Myocyte (in vitro differentiated cells): ENCODE data around the gene USPL1. TPM values are rescaled to one million over a fixed set of nuclear protein-coding genes. Genes with fewer than 3 reads are reported as not detected.

Source experiments
- DNase-seq: peaks from one replicate; pipeline ENCODE4 v3.0.0-alpha.2; 2012; ENCODE audit warnings: low read depth
- total RNA-seq: library from RNA; depleted of rRNA; stranded (reverse); fragments of >200 nt; gene quantifications from 2 replicates; pipeline ENCODE4 v1.2.3, GENCODE V29; 2014

Gene USPL1
- total RNA-seq, 1 donor from 2014 or later: 18.2 TPM

GRCh38 chr13:30656178-30656577 is 38.5 kb downstream of the USPL1 start:
- DNase-seq: no peak

GRCh38 chr13:30659980-30660379 is 42.3 kb downstream of the USPL1 start:
- DNase-seq: no peak

GRCh38 chr13:30660796-30661195 is 43.1 kb downstream of the USPL1 start:
- no peak for DNase-seq

- no peak for DNase-seq
These were observed 47.1 kb downstream of the USPL1 start for GRCh38 chr13:30664689-30665275.

DNA sequence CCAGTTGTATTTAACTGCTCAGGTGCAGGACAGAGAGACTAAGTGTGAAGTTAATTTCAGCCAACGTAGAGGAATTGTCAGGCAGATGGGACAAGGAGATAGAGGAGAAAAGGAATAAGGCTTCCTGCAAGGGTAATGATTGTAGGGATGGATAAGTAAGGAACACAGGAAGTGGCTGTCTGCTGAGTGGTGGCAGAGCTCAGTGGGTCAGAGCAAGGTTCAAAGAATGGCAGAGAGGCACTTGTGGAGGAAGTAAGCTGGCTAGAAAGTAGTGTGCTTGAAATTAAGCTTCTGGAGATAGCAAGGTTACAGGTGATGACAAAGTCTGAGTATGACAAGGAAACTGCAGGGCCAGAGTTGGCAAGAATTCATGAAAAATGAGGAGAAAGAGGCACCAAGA is 47.9 kb downstream of the USPL1 start:
- DNase-seq: no peak

DNA sequence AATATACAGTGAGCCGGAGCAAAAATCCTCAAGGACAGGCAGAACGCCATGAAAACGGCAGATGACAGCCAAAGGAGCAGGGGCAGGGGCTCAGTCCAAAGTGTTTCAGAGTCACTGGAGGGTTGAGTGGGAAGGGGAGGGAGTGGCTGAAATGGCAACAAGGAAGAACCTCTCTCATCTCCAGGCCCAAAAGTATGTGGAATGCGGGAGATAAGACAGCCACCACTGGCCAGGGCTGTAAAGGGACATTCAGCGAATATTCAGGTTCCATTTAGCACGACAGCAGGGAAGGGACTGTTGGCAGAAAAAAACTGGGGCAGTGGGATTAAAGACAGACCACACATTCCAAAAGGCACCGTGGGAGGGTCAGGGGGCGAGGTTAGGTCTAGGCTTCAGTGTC is 48.4 kb downstream of the USPL1 start:
- DNase-seq: no peak

DNA sequence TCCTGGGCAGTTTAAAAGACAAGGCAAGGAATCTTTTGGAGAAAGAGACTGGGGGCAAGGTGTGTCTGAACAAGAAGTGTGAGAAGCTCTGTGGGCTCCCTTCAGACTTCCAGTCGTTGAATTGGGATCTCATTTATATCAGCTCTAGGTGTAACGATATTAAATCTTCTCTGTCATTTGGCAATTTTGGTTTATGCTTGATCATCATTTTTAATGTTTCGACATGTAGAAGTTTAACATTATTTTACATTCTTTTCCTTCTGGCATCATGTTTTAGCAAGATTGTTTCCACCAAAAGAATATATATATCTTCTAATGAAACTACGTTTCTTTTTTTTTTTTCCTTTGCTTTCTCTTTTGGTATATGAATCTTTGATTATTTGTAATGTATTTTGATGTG is 49.3 kb downstream of the USPL1 start:
- DNase-seq: no peak

DNA sequence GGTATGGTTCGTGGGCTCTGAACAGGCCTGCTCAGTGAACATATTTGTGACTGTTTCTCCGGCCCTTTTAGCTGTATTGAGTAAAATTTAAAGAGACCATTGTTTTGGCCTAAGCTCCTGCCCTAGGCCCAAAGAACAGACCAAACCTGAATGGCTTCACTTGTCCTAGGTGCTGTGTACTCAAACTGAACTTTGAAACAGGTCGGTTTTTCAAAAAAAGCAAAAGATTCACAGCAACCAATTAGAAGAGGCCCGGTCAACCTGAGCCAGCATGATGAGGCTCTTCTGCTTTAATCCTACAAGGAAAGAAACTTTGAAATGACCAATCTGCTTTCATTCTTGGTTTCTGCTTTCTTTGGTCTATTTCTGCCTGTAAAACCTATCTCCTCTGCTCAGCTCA is 50.6 kb downstream of the USPL1 start:
- no peak for DNase-seq

DNA sequence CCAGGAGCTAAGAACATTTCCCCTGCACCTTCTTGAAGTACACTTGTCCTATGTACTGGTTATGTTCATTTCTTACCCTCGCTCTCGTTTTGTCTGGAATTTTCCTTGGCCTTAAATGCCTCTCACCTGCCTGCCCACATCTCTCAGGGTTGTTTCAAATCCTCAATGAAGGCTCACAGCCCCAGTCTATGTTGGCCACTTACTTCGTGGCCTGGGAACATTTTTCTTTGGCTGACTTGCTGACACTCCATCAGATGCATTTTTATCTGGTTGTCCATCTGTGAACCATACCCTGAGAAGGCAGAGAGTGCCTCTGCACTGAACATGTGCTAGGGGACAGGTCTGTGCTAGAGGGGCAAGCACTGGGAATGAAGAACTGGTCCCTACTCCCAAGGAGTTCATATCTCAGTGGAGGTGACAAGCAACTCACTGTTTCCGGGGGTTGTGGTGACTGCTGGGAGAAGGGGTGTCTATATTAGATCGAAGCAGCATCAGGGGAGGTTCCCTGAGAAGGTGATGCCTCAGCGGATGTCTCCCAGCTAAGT is 53.6 kb downstream of the USPL1 start:
- DNase-seq: no peak

GRCh38 chr13:30673669-30674521 is 56.2 kb downstream of the USPL1 start:
- DNase-seq: peak; percentile 89

GRCh38 chr13:30675717-30676116 is 58.0 kb downstream of the USPL1 start:
- DNase-seq: no peak

DNA sequence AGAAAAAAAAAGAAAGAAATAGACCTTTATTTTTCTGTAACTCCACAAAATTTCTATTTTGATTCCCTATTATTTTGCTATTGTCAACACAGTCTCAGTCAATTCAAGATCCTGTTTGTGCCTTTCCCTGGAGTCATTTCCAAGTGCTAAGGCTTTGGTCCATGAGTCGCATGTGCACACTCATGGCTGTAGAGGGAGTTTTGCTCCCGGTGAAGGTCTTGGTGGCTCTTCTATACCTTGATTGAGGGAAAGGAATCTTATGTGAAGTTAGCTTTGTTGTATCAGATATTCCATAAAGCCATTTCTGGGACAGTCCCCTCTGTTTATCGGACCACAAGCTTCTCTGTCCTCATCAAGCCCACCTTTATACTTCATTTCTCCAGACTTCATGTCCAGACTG is 59.0 kb downstream of the USPL1 start:
- peak; percentile 30 for DNase-seq

DNA sequence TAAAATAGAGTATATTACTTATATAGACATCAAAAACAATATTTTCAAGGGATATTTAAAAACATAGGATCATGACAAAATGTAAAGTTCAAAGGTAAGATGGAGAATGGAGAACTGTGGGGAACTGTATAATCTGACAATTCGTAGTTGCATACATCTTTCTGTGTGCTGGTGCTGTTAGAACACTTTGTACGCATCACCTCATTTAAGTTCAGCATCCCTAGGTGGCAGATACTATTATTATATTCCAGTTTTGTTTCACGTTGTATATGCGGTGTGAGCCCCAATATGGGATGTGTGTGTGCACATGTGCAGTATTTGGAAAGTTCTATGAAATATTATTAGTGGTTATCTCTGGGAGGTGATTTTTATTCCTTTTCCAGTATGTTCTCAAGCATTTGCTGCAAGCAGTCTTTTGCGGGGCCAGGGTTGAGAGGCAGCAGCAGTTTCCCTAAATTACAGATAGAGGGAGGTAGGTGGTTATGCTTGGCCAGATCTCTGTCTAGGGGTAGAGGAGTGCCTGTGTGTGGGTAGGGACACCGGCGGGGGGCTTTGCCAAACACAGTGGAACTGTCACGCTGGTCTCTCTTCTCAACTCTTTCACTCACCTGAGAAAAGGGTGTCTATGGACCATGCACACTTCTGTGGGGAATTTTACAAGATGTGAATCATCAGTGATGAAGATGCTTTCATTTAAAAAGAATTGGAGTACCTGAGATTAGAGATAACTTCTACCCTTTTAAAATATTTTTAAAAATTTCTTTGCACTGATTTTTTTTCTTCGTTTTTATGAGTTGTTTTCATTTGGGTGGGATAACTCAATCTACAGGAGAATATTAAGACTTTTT is 62.0 kb downstream of the USPL1 start:
- DNase-seq: peak; percentile 48

DNA sequence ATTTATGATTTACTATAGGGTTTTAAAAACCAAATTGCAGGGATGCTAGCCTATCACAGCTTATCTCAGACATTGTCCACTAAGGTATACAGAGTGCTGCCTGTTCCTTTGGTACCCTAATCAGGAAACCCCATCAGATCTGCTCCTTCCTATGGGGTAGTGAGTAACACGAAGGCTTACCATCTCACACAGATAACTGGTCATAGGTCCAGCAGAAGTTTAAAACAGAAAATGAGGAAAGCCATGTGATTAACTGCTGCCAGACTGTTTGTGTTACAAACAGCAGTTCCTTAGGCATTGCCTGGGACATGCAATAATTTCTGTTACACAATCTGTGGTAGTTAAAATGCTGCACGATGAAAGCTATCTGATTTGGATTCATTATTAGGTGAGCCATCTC is 64.1 kb downstream of the USPL1 start:
- DNase-seq: no peak

DNA sequence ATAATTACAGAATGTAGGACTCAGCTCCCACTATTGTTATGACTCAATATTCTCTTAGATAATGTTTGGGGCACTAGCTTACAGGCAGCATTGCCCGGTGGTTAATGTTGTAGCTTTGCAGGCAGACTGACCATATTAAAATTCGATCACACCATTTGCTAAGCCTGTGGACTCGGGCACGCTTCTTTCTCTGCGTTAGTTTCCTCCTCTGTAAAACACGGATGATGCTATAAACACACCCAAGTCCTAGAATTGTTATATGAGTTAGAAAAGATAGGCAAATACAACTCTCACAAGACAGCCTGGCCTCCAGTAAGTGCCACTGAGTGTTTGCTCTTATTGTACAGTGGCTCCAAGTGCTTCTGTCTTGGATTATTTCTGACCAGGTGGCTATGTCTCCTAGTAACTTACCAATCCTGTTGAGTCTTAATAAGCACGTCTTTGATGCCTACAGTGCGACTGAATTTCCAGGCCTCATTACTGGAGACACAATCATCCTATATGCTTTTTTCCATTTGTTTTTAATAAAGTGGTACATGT is 67.7 kb downstream of the USPL1 start:
- no peak for DNase-seq

DNA sequence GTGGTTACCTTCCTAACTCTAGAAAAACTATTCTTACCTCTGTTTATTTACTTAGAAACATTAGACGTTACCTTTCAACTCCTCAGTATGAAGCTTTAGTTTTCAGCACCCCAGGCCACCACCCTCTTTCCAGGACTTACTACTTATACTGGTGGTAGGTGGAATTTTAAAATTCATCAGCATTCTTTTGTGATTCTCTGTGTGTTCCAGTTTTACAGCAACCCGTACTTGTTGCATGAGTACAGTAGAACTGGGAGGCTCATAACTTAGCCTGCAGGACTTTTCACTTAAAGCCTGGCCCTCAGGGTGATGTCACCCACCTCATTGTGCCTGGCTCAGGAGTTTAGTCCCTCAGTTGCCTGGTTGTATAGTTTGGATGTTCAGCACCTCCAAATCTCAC is 68.3 kb downstream of the USPL1 start:
- no peak for DNase-seq

DNA sequence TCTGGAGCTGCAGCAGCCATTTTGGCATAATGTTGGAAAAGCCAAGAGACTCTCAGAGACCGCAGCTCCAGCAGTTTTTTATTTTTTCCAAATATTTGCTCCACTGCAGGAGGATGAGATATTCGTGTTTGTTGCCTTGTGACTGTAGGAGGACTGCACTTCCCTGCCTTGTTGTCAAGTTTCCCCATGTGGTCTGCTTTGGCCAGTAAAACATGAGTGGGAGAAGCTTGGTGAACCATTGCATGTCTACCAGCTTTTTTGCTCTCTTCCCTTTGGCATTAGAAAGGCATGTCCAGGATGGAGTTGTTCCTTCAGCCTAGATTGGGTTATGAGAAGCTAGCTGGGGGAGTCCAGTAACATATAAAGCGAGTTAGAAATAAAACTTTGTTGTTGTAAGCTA is 69.9 kb downstream of the USPL1 start:
- DNase-seq: no peak

GRCh38 chr13:30689752-30690151 is 72.0 kb downstream of the USPL1 start:
- DNase-seq: no peak

- DNase-seq: peak; percentile 93
These were observed 72.8 kb downstream of the USPL1 start for GRCh38 chr13:30690282-30691188.

GRCh38 chr13:30692113-30692512 is 74.4 kb downstream of the USPL1 start:
- DNase-seq: no peak
